ENCODE results near the gene TMEM258.

Gene TMEM258

GRCh38 chr11:61756452-61757212 lies 35.8 kb downstream of the TMEM258 start:
- Mint-ChIP-seq H3K36me3 (ENCODE audit: low read depth) (no peaks in the 10 kb centered on the region), H3K27ac (no peak overlapping the region), H3K4me3 (no peak overlapping the region), H3K27me3 (ENCODE audit: low read depth) (peaks cover 20% of the 10 kb centered on the region), H3K4me1 (ENCODE audit: low read depth) (peaks cover 5% of the 10 kb centered on the region), H3K9me3 (no peaks in the 10 kb centered on the region)
- DNase-seq (ENCODE audit: low spot score), result peak; percentile 26

- DNase-seq (ENCODE audit: low spot score), result no peak
- Mint-ChIP-seq H3K27ac (no peak overlapping the region), H3K9me3 (no peaks in the 10 kb centered on the region), H3K27me3 (ENCODE audit: low read depth) (peaks cover 26% of the 10 kb centered on the region), H3K4me1 (ENCODE audit: low read depth) (peaks cover 5% of the 10 kb centered on the region), H3K4me3 (no peak overlapping the region), H3K36me3 (ENCODE audit: low read depth) (no peaks in the 10 kb centered on the region)
Measured at GRCh38 chr11:61756147-61756451, 36.3 kb downstream of the TMEM258 start.

DNA sequence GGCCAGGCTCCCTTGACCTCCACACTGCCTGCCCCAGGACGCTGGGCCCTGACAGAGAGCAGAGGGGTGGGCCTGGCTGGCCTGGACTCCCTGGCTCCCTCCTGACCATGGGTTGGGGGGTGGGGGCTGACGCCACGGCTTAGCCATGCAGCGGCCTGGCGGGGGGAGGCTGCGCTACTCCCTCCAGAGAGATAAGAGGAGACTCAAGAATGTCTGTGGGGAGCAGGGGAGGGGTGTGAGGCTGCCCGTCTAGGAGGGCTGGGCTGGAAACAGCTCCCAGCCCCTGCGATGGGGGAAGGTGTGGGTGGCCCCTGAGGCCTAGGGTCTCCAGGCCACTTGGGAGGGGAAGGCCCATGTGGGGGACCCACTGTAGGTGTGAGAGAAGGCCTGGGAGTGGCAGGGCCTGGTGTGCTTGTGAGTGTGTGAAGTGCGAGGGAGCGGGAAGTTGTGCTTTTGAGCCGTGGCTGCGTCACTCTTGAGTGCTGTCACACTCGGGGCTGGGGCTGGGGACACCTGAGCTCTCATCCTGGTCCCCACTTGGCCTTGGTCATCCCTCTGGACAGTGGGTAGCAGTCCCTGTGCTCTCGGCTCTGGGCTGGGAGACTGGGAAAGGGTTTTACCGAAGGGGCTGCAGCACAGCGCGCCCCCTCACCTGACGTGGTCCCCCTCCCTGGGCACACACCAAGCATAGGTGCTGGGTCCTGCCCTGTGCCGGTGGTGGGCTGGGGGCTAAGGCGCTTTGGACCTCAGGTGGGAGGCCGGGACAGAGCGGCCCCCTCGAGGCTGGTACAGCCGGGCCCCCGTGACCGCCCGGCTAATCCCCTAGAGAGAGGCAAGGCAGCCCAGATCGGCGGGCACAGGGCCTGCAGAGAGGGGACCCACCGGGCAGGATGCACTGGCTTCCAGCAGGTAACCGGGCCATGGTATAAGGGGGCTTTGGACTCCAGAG lies 37.6 kb downstream of the TMEM258 start:
- H3K27ac Mint-ChIP-seq, result no peak overlapping the region
- DNase-seq (ENCODE audit: low spot score), result no peak
- H3K36me3 Mint-ChIP-seq (ENCODE audit: low read depth), result no peaks in the 10 kb centered on the region
- no peak overlapping the region for H3K4me3 Mint-ChIP-seq
- no peaks in the 10 kb centered on the region for H3K9me3 Mint-ChIP-seq
- H3K4me1 Mint-ChIP-seq (ENCODE audit: low read depth), result peaks cover 5% of the 10 kb centered on the region
- H3K27me3 Mint-ChIP-seq (ENCODE audit: low read depth), result peaks cover 31% of the 10 kb centered on the region

GRCh38 chr11:61753672-61754071 lies 38.7 kb downstream of the TMEM258 start:
- no peak overlapping the region for H3K27ac Mint-ChIP-seq
- H3K4me3 Mint-ChIP-seq, result peak overlapping the region; percentile 77

GRCh38 chr11:61752925-61753521 lies 39.4 kb downstream of the TMEM258 start:
- H3K27me3 Mint-ChIP-seq (ENCODE audit: low read depth), result peaks cover 31% of the 10 kb centered on the region
- H3K9me3 Mint-ChIP-seq, result no peaks in the 10 kb centered on the region
- no peaks in the 10 kb centered on the region for H3K36me3 Mint-ChIP-seq (ENCODE audit: low read depth)
- DNase-seq (ENCODE audit: low spot score), result no peak
- no peak overlapping the region for H3K27ac Mint-ChIP-seq
- H3K4me3 Mint-ChIP-seq, result peak overlapping the region; percentile 77
- H3K4me1 Mint-ChIP-seq (ENCODE audit: low read depth), result peaks cover 5% of the 10 kb centered on the region

More at GRCh38 chr11:61753672-61754071, 38.7 kb downstream of the TMEM258 start:
- Mint-ChIP-seq H3K4me1 (ENCODE audit: low read depth) (peaks cover 5% of the 10 kb centered on the region), H3K9me3 (no peaks in the 10 kb centered on the region), H3K27me3 (ENCODE audit: low read depth) (peaks cover 31% of the 10 kb centered on the region), H3K36me3 (ENCODE audit: low read depth) (no peaks in the 10 kb centered on the region)
- DNase-seq (ENCODE audit: low spot score), result no peak

DNA sequence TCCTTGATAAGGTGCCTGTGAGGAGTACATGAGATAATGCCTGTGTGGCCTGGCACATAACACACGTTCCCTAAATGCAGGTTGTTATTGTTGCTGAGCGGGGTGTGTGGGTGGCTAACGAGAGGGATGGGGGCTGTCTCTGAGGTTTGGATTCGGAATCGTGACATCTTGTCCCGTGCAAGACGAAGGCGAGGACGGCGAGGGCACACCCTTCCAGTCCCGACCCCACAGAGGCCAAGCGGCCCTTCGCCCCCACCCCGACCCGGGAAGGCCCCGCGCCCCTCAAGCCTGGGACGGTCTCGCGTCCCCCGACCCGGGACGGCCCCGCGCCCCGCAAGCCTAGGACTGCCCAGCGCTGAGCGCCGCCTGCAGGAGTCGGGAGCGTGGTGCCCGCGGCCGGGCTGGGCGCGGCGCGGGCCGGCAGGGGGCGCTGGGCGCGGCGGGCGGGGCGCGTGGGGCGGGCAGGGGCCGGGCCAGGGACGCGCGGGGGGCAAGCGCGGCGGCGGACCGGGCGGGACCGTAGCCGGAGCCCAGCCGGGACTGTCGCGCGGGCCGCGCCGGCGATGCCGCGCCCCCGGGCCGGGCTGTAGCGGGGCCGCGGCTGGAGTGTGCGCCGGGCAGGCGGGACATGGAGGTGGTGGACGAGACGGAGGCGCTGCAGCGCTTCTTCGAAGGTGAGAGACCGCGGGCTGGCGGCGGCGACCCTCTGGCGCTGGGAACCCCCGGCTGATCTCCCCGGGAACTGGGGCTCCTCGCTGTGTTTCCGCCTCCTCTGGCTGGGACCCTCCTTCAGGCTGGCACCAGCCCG lies 40.1 kb downstream of the TMEM258 start, which contains the start of gene MYRF:
Gene MYRF, plus strand, starts transcription at position 520 of the 808 bp plus-strand sequence. Its CDS starts 109 bp downstream, at position 629.
- Mint-ChIP-seq H3K27ac (peak within 1 kb of the TSS; percentile 57), H3K36me3 (ENCODE audit: low read depth) (no peaks in the 10 kb centered on the region), H3K4me1 (ENCODE audit: low read depth) (peaks cover 5% of the 10 kb centered on the region), H3K4me3 (peak within 1 kb of the TSS; percentile 77), H3K9me3 (no peaks in the 10 kb centered on the region), H3K27me3 (ENCODE audit: low read depth) (peaks cover 31% of the 10 kb centered on the region)
- DNase-seq (ENCODE audit: low spot score), result peak; percentile 66

DNA sequence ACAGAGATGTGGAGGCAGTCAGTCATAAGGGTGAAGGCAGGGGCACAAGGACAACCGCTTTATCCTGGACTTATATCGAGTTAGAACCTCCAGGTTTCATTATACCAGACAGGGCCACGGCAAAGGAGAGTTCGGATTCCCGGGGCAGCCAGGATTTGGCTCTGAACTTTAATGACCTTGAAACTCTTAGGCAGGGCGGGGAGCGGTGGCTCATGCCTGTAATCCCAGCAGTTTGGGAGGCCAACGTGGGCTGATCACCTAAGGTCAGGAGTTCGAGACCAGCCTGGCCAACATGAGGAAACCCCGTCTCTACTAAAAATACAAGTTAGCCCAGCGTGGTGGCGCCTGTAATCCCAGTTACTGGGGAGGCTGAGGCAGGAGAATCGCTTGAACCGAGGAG lies 41.0 kb downstream of the TMEM258 start:
- H3K4me1 Mint-ChIP-seq (ENCODE audit: low read depth), result peaks cover 3% of the 10 kb centered on the region
- no peaks in the 10 kb centered on the region for H3K9me3 Mint-ChIP-seq
- peak overlapping the region; percentile 10 for H3K4me3 Mint-ChIP-seq
- DNase-seq (ENCODE audit: low spot score), result no peak
- no peaks in the 10 kb centered on the region for H3K36me3 Mint-ChIP-seq (ENCODE audit: low read depth)
- H3K27me3 Mint-ChIP-seq (ENCODE audit: low read depth), result peaks cover 31% of the 10 kb centered on the region
- H3K27ac Mint-ChIP-seq, result no peak overlapping the region

DNA sequence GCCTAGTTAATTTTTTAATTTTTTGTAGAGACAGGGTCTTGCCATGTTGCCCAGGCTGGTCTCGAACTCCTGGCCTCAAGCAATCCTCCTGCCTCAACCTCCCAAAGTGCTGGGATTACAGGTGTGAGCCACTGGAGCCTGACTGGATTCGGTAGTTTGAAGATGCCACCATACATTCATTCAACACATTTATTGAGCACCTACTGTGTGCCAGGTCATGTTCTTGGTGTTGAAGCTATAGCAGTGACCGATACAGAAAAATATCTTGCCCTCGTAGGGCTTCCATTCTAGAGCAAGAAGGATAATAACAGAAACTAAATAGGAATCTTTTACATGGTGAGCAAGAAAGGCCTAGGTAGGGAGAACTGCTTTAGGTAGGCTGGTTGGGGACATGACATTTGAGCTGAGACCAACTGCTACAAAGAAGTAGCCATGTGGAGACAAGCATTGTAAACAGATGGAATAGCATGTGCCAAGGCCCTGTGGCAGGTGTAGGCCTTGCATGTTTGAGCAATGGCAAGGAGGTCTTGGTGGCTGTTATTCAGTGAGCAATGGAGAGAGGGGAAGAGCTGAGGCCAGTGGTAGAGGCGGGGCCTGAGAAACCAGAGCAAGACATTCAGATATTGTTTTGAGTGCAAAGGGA lies 41.6 kb downstream of the TMEM258 start:
- no peak for DNase-seq (ENCODE audit: low spot score)
- H3K9me3 Mint-ChIP-seq, result no peaks in the 10 kb centered on the region
- H3K27ac Mint-ChIP-seq, result no peak overlapping the region
- H3K4me1 Mint-ChIP-seq (ENCODE audit: low read depth), result no peaks in the 10 kb centered on the region
- no peaks in the 10 kb centered on the region for H3K36me3 Mint-ChIP-seq (ENCODE audit: low read depth)
- H3K27me3 Mint-ChIP-seq (ENCODE audit: low read depth), result peaks cover 31% of the 10 kb centered on the region
- H3K4me3 Mint-ChIP-seq, result peak overlapping the region; percentile 10

GRCh38 chr11:61749591-61750217 lies 42.7 kb downstream of the TMEM258 start:
- Mint-ChIP-seq H3K36me3 (ENCODE audit: low read depth) (no peaks in the 10 kb centered on the region), H3K9me3 (no peaks in the 10 kb centered on the region), H3K4me1 (ENCODE audit: low read depth) (no peaks in the 10 kb centered on the region), H3K27me3 (ENCODE audit: low read depth) (peaks cover 31% of the 10 kb centered on the region), H3K4me3 (no peak overlapping the region), H3K27ac (no peak overlapping the region)
- DNase-seq (ENCODE audit: low spot score), result no peak

GRCh38 chr11:61747967-61748285 lies 44.5 kb downstream of the TMEM258 start:
- Mint-ChIP-seq H3K9me3 (no peaks in the 10 kb centered on the region), H3K27ac (no peak overlapping the region), H3K4me3 (no peak overlapping the region), H3K36me3 (ENCODE audit: low read depth) (no peaks in the 10 kb centered on the region), H3K27me3 (ENCODE audit: low read depth) (peaks cover 17% of the 10 kb centered on the region), H3K4me1 (ENCODE audit: low read depth) (no peaks in the 10 kb centered on the region)
- no peak for DNase-seq (ENCODE audit: low spot score)

GRCh38 chr11:61747192-61747966 lies 45.0 kb downstream of the TMEM258 start:
- Mint-ChIP-seq H3K9me3 (no peaks in the 10 kb centered on the region), H3K4me3 (no peak overlapping the region), H3K4me1 (ENCODE audit: low read depth) (no peaks in the 10 kb centered on the region), H3K27ac (no peak overlapping the region), H3K36me3 (ENCODE audit: low read depth) (no peaks in the 10 kb centered on the region), H3K27me3 (ENCODE audit: low read depth) (peaks cover 16% of the 10 kb centered on the region)
- DNase-seq (ENCODE audit: low spot score), result peak; percentile 43

DNA sequence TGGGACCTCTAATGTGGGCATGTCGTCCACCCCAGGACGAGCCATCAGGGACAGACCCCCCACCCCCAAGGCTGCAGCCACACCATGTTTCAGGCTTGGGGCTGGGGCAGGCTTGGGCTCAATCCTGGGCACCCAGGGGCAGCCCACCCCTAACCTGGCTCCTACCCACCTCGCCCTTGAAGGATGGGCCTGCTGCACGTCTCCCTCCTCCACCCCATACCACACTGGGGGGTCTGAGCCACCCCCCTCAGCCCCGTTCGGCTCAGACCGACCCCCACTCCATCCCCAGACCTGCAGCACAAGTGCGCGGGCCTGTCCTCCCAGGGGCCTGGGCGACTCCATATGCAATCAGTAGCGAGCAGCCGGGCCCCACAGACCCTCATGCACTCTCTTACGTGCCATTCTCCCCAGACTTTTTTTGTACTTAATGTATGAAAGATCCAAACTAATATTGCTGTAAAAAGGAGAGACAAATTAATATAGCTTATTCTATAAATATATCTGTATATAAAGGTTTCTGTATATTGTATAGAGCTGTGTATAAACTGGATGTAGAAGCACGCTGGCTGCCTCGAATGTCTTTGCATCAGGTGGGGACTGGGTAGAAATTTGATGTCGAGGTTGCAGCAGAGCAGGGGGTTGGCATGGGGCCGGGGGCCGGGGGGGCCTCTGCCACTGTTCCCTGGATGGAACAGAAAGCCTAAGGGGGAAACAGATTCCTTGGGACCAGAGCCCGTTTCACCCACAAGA lies 45.8 kb downstream of the TMEM258 start:
- H3K9me3 Mint-ChIP-seq, result no peaks in the 10 kb centered on the region
- H3K27me3 Mint-ChIP-seq (ENCODE audit: low read depth), result peaks cover 11% of the 10 kb centered on the region
- no peak for DNase-seq (ENCODE audit: low spot score)
- no peaks in the 10 kb centered on the region for H3K36me3 Mint-ChIP-seq (ENCODE audit: low read depth)
- no peaks in the 10 kb centered on the region for H3K4me1 Mint-ChIP-seq (ENCODE audit: low read depth)
- H3K4me3 Mint-ChIP-seq, result no peak overlapping the region
- no peak overlapping the region for H3K27ac Mint-ChIP-seq
